CD4-positive, alpha-beta T cell (primary cell): ENCODE measurements around the gene RXRG. TPM values are rescaled to one million over a fixed set of nuclear protein-coding genes. Genes with fewer than 3 reads are reported as not detected.

Experiments used
- ATAC-seq: fragments of 200-7000 bp; cut with Tn5 transposase; one replicate; pipeline ENCODE4 v1.10.0; 2022; ENCODE audit warnings: mild to moderate bottlenecking; ENCODE audit not compliant: poor library complexity
- CTCF ChIA-PET: fragments of 350-600 bp; sonication (Branson Sonifier 250); formaldehyde crosslinking; loops from one replicate; lab custom pipeline; 2021; ENCODE audit warnings: antibody characterized with exemption, inconsistent platforms; lab: Charles Lee
- POLR2A ChIA-PET: fragments of 350-600 bp; sonication (Branson Sonifier 250); formaldehyde crosslinking; loops from one replicate; lab custom pipeline; 2021; ENCODE audit warnings: antibody characterized with exemption, inconsistent platforms; lab: Charles Lee
- DNase-seq, 14 experiments: peaks; one replicate each; pipeline ENCODE4 v3.0.0-alpha.2; 2013 to 2020; ENCODE audit warnings: mixed read lengths in 2 of 14
- H3K27ac ChIP-seq, 2 donors: one replicate each; pipeline versions ENCODE4 v1.5.1 to v1.7.0; 2013; ENCODE audit warnings: low read length in 2 of 2, low read depth in 1 of 2, mild to moderate bottlenecking in 1 of 2
- H3K27me3 ChIP-seq, 2 experiments: 1 replicate in 1 of 2; 2 replicates in 1 of 2; pipeline versions ENCODE4 v1.6.1 to v1.7.0; 2013; ENCODE audit warnings: low read length in 2 of 2, control low read depth in 1 of 2, mild to moderate bottlenecking in 1 of 2, moderate library complexity in 1 of 2; ENCODE audit not compliant: insufficient read depth in 2 of 2, control insufficient read depth in 1 of 2
- H3K36me3 ChIP-seq: one replicate; pipeline ENCODE4 v1.6.1; 2013; ENCODE audit warnings: low read length, control low read depth; ENCODE audit not compliant: insufficient read depth
- H3K4me1 ChIP-seq: one replicate; pipeline ENCODE4 v1.6.1; 2013; ENCODE audit warnings: low read length, control low read depth; ENCODE audit not compliant: insufficient read depth
- H3K4me3 ChIP-seq: one replicate; pipeline ENCODE4 v1.5.1; 2013; ENCODE audit warnings: mild to moderate bottlenecking, low read length, moderate library complexity
- H3K9me3 ChIP-seq, 2 experiments: 1 replicate in 1 of 2; 2 replicates in 1 of 2; pipeline versions ENCODE4 v1.6.1 to v1.7.0; 2013; ENCODE audit warnings: low read length in 2 of 2, mild to moderate bottlenecking in 2 of 2, control low read depth in 1 of 2, moderate library complexity in 1 of 2; ENCODE audit not compliant: control insufficient read depth in 1 of 2, insufficient read depth in 1 of 2
- H3K27ac Mint-ChIP-seq: one replicate; pipeline ENCODE4 v1.8.0; 2020; ENCODE audit warnings: mixed read lengths
- H3K27me3 Mint-ChIP-seq: one replicate; pipeline ENCODE4 v1.8.0; 2021; ENCODE audit warnings: mixed read lengths
- H3K36me3 Mint-ChIP-seq: one replicate; pipeline ENCODE4 v1.8.0; 2021; ENCODE audit warnings: low read depth, mixed read lengths
- H3K4me1 Mint-ChIP-seq: one replicate; pipeline ENCODE4 v1.8.0; 2021; ENCODE audit warnings: low read depth, mixed read lengths
- H3K4me3 Mint-ChIP-seq: one replicate; pipeline ENCODE4 v1.8.0; 2020; ENCODE audit warnings: mild to moderate bottlenecking, mixed read lengths
- H3K9me3 Mint-ChIP-seq: one replicate; pipeline ENCODE4 v1.8.0; 2020; ENCODE audit warnings: mixed read lengths
- CTCF ChIP-seq: fragments of 200-600 bp; IDR thresholded peaks from one replicate; pipeline ENCODE4 v1.8.0; 2022; ENCODE audit warnings: antibody characterized with exemption, mild to moderate bottlenecking
- intact Hi-C, 2 experiments: fragments of 100-400 bp; cut with DNase I in 1 of 2; cut with micrococcal nuclease in 1 of 2; formaldehyde crosslinking; loops; one replicate each; pipeline versions ENCODE4 v1.15.1 to v1.9.0; 2023 to 2025; cut with DNase I, micrococcal nuclease
- total RNA-seq, 174 experiments: library from RNA in 2 of 174; stranded (reverse) in 2 of 174; gene quantifications; one replicate each; pipeline ENCODE4 v1.2.3 and lab custom pipeline; 2021 to 2026

RXRG gene
- total RNA-seq, 2 experiments from 2014 or later, result not detected

GRCh38 chr1:165355139-165355976, 89.6 kb downstream of the RXRG start:
- H3K4me3 Mint-ChIP-seq, result no peak overlapping the region
- ATAC-seq, result no peak
- H3K27me3 Mint-ChIP-seq, result peaks cover 84% of the 10 kb centered on the region
- H3K27ac Mint-ChIP-seq, result no peak overlapping the region
- Histone ChIP-seq H3K4me3 (no peak overlapping the region), H3K9me3 (peaks cover 0 to 25% of the 10 kb centered on the region in 2 experiments), H3K36me3 (no peaks in the 10 kb centered on the region), H3K27me3 (peaks cover 56 to 85% of the 10 kb centered on the region in 2 experiments), H3K4me1 (no peaks in the 10 kb centered on the region), H3K27ac (no peak overlapping the region)
- TF ChIP-seq CTCF, result no peak
- H3K9me3 Mint-ChIP-seq, result no peaks in the 10 kb centered on the region
- DNase-seq, result no peak
- ChIA-PET CTCF (interaction anchor here (0.9 kb wide), 1 partner anchor 12 kb away, joined by 4 read pairs; no protein-coding TSS in a partner anchor), POLR2A (no interaction called here)
- no peaks in the 10 kb centered on the region for H3K36me3 Mint-ChIP-seq
- H3K4me1 Mint-ChIP-seq, result peaks cover 5% of the 10 kb centered on the region
- intact Hi-C loops, result no loop called here

- H3K4me1 ChIP-seq, result no peaks in the 10 kb centered on the region
- DNase-seq (no peak), ATAC-seq (no peak)
- ChIA-PET CTCF (interaction anchor here (0.9 kb wide), 1 partner anchor 13 kb away, joined by 4 read pairs; no protein-coding TSS in a partner anchor), POLR2A (no interaction called here)
- Mint-ChIP-seq H3K27me3 (peaks cover 84% of the 10 kb centered on the region), H3K4me3 (no peak overlapping the region), H3K36me3 (no peaks in the 10 kb centered on the region), H3K27ac (no peak overlapping the region), H3K9me3 (no peaks in the 10 kb centered on the region), H3K4me1 (peaks cover 5% of the 10 kb centered on the region)
- H3K27me3 ChIP-seq, result peaks cover 56 to 91% of the 10 kb centered on the region in 2 experiments
- H3K4me3 ChIP-seq, result no peak overlapping the region
- H3K36me3 ChIP-seq, result no peaks in the 10 kb centered on the region
- peaks cover 0 to 25% of the 10 kb centered on the region in 2 experiments for H3K9me3 ChIP-seq
- intact Hi-C loops, result no loop called here
- H3K27ac ChIP-seq, result no peak overlapping the region
- TF ChIP-seq CTCF, result no peak
These were observed 90.2 kb downstream of the RXRG start for GRCh38 chr1:165354739-165355138.

GRCh38 chr1:165353731-165354671, 90.9 kb downstream of the RXRG start:
- H3K27me3 ChIP-seq, result peaks cover 55 to 95% of the 10 kb centered on the region in 2 experiments
- no peak overlapping the region for H3K4me3 Mint-ChIP-seq

More at GRCh38 chr1:165353731-165354671, 90.9 kb downstream of the RXRG start:
- peaks cover 5% of the 10 kb centered on the region for H3K4me1 Mint-ChIP-seq
- Histone ChIP-seq H3K9me3 (peaks cover 0 to 25% of the 10 kb centered on the region in 2 experiments), H3K36me3 (no peaks in the 10 kb centered on the region), H3K4me3 (no peak overlapping the region), H3K4me1 (no peaks in the 10 kb centered on the region), H3K27ac (no peak overlapping the region)
- H3K36me3 Mint-ChIP-seq, result no peaks in the 10 kb centered on the region
- ChIA-PET CTCF (interaction anchor here (0.9 kb wide), 1 partner anchor 14 kb away, joined by 4 read pairs; no protein-coding TSS in a partner anchor), POLR2A (no interaction called here)
- H3K27ac Mint-ChIP-seq, result no peak overlapping the region
- H3K27me3 Mint-ChIP-seq, result peaks cover 86% of the 10 kb centered on the region
- intact Hi-C loops, result no loop called here
- no peak for TF ChIP-seq CTCF
- ATAC-seq (no peak), DNase-seq (no peak)
- no peaks in the 10 kb centered on the region for H3K9me3 Mint-ChIP-seq
